Measurements from ENCODE around the gene SLC35G1.
A peak's percentile ranks its signal among the peaks of the same experiment; 100 is the strongest.

SLC35G1 gene

GRCh38 chr10:93947524-93947923, 53.7 kb downstream of the SLC35G1 start:
- DNase-seq (ENCODE audit: low spot score): no peak
- no peak overlapping the region for H3K4me3 ChIP-seq (ENCODE audit: low read length in 2 of 2)
- no peak overlapping the region for H3K18ac ChIP-seq (ENCODE audit: low read length)

GRCh38 chr10:93951905-93952304, 58.1 kb downstream of the SLC35G1 start:
- Histone ChIP-seq H4K8ac (ENCODE audit: low read depth, low read length) (no peak overlapping the region), H3K23ac (ENCODE audit: low read depth, low read length, poor library complexity) (no peak overlapping the region), H2BK5ac (ENCODE audit: low read length) (no peak overlapping the region), H3K36me3 (replicated peaks in 1 of 2; ENCODE audit: control insufficient read depth in 2 of 2, insufficient read depth in 2 of 2, low read length in 2 of 2) (no peaks in the 10 kb centered on the region), H3K4me3 (ENCODE audit: low read length in 2 of 2) (no peak overlapping the region), H2BK15ac (ENCODE audit: low read length) (no peak overlapping the region), H3K27ac (replicated peaks; ENCODE audit: low read length) (no peak overlapping the region), H3K4ac (ENCODE audit: low read length) (no peak overlapping the region), H2AFZ (ENCODE audit: low read length) (no peak overlapping the region), H3K18ac (ENCODE audit: low read length) (no peak overlapping the region), H2BK12ac (ENCODE audit: low read length) (no peak overlapping the region), H3K14ac (ENCODE audit: low read length) (no peak overlapping the region), H3K27me3 (ENCODE audit: control insufficient read depth in 3 of 3, insufficient read depth in 3 of 3, low read depth in 1 of 3, low read length in 3 of 3) (no peaks in the 10 kb centered on the region), H3K9me3 (replicated peaks in 1 of 2; ENCODE audit: control insufficient read depth in 2 of 2, insufficient read depth in 1 of 2, low read depth in 1 of 2, low read length in 2 of 2) (no peaks in the 10 kb centered on the region), H3K4me1 (ENCODE audit: control insufficient read depth in 2 of 2, insufficient read depth in 1 of 2, low read depth in 1 of 2, low read length in 2 of 2) (peaks cover 0 to 4% of the 10 kb centered on the region in 2 donors), H3K4me2 (ENCODE audit: insufficient read depth, low read length, poor library complexity, severe bottlenecking) (no peak overlapping the region), H3K79me1 (ENCODE audit: low read depth, low read length) (no peaks in the 10 kb centered on the region), H2BK120ac (ENCODE audit: low read depth, low read length) (no peak overlapping the region), H3K9ac (ENCODE audit: low read depth, low read length, poor library complexity) (no peak overlapping the region), H4K91ac (ENCODE audit: low read depth, low read length, poor library complexity) (no peak overlapping the region), H2AK5ac (ENCODE audit: low read depth, low read length) (no peak overlapping the region)
- WGBS, 2 donors (ENCODE audit: extremely low coverage in 2 of 2, insufficient read length in 2 of 2, insufficient replicate concordance in 1 of 2): no CpG with 5 or more reads among the region's 2 CpGs
- DNase-seq (ENCODE audit: low spot score): no peak

More at GRCh38 chr10:93947524-93947923, 53.7 kb downstream of the SLC35G1 start:
- Histone ChIP-seq H3K23ac (ENCODE audit: low read depth, low read length, poor library complexity) (no peak overlapping the region), H3K9me3 (replicated peaks in 1 of 2; ENCODE audit: control insufficient read depth in 2 of 2, insufficient read depth in 1 of 2, low read depth in 1 of 2, low read length in 2 of 2) (no peaks in the 10 kb centered on the region), H3K4ac (ENCODE audit: low read length) (no peak overlapping the region), H3K4me1 (ENCODE audit: control insufficient read depth in 2 of 2, insufficient read depth in 1 of 2, low read depth in 1 of 2, low read length in 2 of 2) (peaks cover 0 to 6% of the 10 kb centered on the region in 2 donors), H4K8ac (ENCODE audit: low read depth, low read length) (no peak overlapping the region), H3K27ac (replicated peaks; ENCODE audit: low read length) (no peak overlapping the region), H3K79me1 (ENCODE audit: low read depth, low read length) (no peaks in the 10 kb centered on the region), H3K4me2 (ENCODE audit: insufficient read depth, low read length, poor library complexity, severe bottlenecking) (no peak overlapping the region), H2BK15ac (ENCODE audit: low read length) (no peak overlapping the region), H2AK5ac (ENCODE audit: low read depth, low read length) (no peak overlapping the region), H2BK120ac (ENCODE audit: low read depth, low read length) (no peak overlapping the region), H2BK5ac (ENCODE audit: low read length) (no peak overlapping the region), H3K9ac (ENCODE audit: low read depth, low read length, poor library complexity) (no peak overlapping the region), H3K36me3 (replicated peaks in 1 of 2; ENCODE audit: control insufficient read depth in 2 of 2, insufficient read depth in 2 of 2, low read length in 2 of 2) (no peaks in the 10 kb centered on the region), H3K14ac (ENCODE audit: low read length) (no peak overlapping the region), H2AFZ (ENCODE audit: low read length) (peak overlapping the region; percentile 63), H2BK12ac (ENCODE audit: low read length) (no peak overlapping the region), H4K91ac (ENCODE audit: low read depth, low read length, poor library complexity) (no peak overlapping the region), H3K27me3 (ENCODE audit: control insufficient read depth in 3 of 3, insufficient read depth in 3 of 3, low read depth in 1 of 3, low read length in 3 of 3) (no peaks in the 10 kb centered on the region)
